ENCODE measurements around the gene PDZK1.
"Not testable (repeated sequence)": the region's sequence is repeated elsewhere in the genome, so short reads cannot be mapped to it uniquely, and the experiment has no call there.

The PDZK1 gene

DNA sequence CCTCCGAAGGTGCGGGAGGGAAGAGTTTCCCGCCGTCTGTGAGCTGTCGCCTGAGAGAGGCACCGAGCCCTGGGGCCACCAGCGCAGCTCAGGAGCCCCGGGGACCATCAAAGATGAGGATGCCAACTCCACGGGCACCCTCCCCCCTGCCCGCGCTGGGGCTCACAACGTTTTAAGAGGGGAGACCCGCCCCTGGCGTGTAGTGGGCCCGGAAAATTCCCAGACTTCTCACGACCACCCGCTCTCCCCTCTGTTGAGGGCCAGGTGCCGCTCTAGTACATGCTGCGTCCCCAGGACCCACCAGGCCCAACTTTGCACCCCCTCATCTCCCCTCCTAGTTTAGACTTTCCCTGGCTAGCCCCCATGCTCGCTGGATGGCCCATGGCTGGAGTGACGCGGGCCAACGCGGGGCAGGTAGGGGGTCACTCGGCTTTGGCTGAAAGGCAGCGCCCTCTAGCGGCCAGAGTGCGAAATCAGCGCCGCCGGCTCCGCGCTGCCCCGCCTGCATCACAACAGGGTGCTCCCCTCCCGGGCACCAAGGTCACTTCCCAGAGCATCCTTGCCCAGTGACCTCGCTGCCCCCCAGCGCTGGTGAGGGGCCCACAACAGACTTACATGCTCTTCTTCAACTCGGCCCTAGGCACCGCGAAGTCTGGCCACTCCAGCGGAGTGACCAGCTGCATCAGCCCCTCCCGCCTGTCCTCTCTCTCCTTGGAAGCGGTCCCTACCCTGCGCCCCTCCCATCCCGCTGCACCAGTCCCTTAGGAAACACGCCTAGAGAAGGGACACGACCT lies 13.9 kb upstream of the PDZK1 start:
- no peaks in the 10 kb centered on the region for H3K36me3 ChIP-seq (ENCODE audit: insufficient read depth, low read length)
- no peaks in the 10 kb centered on the region for H3K9me3 ChIP-seq (ENCODE audit: low read length)
- peak overlapping the region; percentile 33 to 46 for H3K4me3 ChIP-seq (ENCODE audit: low read depth in 1 of 2, low read length in 2 of 2)
- H3K27me3 ChIP-seq (ENCODE audit: control insufficient read depth in 1 of 2, insufficient read depth in 2 of 2, low read length in 2 of 2): no peaks in the 10 kb centered on the region
- H3K4me1 ChIP-seq (ENCODE audit: insufficient read depth, low read length): peaks cover 12% of the 10 kb centered on the region
- no peak overlapping the region for H3K27ac ChIP-seq (ENCODE audit: low read depth, low read length)
- no peak overlapping the region for H3K9ac ChIP-seq (ENCODE audit: low read length)

- Histone ChIP-seq H3K36me3 (ENCODE audit: insufficient read depth, low read length) (no peaks in the 10 kb centered on the region), H3K4me1 (ENCODE audit: insufficient read depth, low read length) (peaks cover 12% of the 10 kb centered on the region), H3K9me3 (ENCODE audit: low read length) (no peaks in the 10 kb centered on the region), H3K27ac (ENCODE audit: low read depth, low read length) (no peak overlapping the region), H3K27me3 (ENCODE audit: control insufficient read depth in 1 of 2, insufficient read depth in 2 of 2, low read length in 2 of 2) (no peaks in the 10 kb centered on the region), H3K9ac (ENCODE audit: low read length) (no peak overlapping the region), H3K4me3 (ENCODE audit: low read depth in 1 of 2, low read length in 2 of 2) (peak overlapping the region in 1 of 2 donors; percentile 46)
These were observed 13.3 kb upstream of the PDZK1 start for GRCh38 chr1:145720556-145720877.

- no peaks in the 10 kb centered on the region for H3K9me3 ChIP-seq (ENCODE audit: low read length)
- H3K36me3 ChIP-seq (ENCODE audit: insufficient read depth, low read length): no peaks in the 10 kb centered on the region
- H3K4me3 ChIP-seq (ENCODE audit: low read depth in 1 of 2, low read length in 2 of 2): no peak within 1 kb of the TSS
- no peaks in the 10 kb centered on the region for H3K27me3 ChIP-seq (ENCODE audit: control insufficient read depth in 1 of 2, insufficient read depth in 2 of 2, low read length in 2 of 2)
- no peak within 1 kb of the TSS for H3K27ac ChIP-seq (ENCODE audit: low read depth, low read length)
- no peak within 1 kb of the TSS for H3K9ac ChIP-seq (ENCODE audit: low read length)
- peaks cover 12% of the 10 kb centered on the region for H3K4me1 ChIP-seq (ENCODE audit: insufficient read depth, low read length)
These were observed 12.3 kb upstream of the PDZK1 start, which contains the start of gene CD160 for GRCh38 chr1:145719230-145720079. Gene CD160 (plus strand): TSS chr1:145719499. CDS start chr1:145728328, 8,829 bp downstream.

- not testable (repeated sequence) for H3K36me3 ChIP-seq (ENCODE audit: insufficient read depth, low read length); H3K27me3 ChIP-seq (ENCODE audit: control insufficient read depth in 1 of 2, insufficient read depth in 2 of 2, low read length in 2 of 2); H3K27ac ChIP-seq (ENCODE audit: low read depth, low read length); H3K9me3 ChIP-seq (ENCODE audit: low read length); H3K9ac ChIP-seq (ENCODE audit: low read length); H3K4me3 ChIP-seq (ENCODE audit: low read depth in 1 of 2, low read length in 2 of 2)
- peaks cover 12% of the 10 kb centered on the region for H3K4me1 ChIP-seq (ENCODE audit: insufficient read depth, low read length)
These were observed 11.3 kb upstream of the PDZK1 start for GRCh38 chr1:145718465-145718864.

DNA sequence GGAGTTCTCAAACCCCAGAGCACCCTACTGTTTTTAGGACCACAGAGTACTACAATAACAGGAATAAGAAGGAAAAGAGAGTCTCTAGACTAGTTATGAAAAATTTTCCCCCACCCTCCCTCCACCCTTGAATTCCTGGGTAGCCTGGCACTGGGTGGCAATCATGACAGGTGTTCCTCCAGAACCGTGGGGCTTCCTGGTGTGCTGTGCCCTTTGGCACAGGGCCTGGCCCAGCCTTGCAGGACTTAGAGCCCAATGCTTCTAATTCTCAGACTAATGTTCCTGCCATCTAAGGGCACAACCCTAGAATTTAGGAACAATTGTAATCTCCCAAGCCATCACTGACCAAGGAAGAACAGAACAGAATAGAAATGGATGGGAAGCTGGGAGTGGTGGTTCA lies 10.7 kb upstream of the PDZK1 start:
- Histone ChIP-seq H3K4me1 (ENCODE audit: insufficient read depth, low read length) (peaks cover 12% of the 10 kb centered on the region), H3K27me3 (ENCODE audit: control insufficient read depth in 1 of 2, insufficient read depth in 2 of 2, low read length in 2 of 2) (no peaks in the 10 kb centered on the region), H3K36me3 (ENCODE audit: insufficient read depth, low read length) (no peaks in the 10 kb centered on the region), H3K27ac (ENCODE audit: low read depth, low read length) (no peak overlapping the region), H3K4me3 (ENCODE audit: low read depth in 1 of 2, low read length in 2 of 2) (no peak overlapping the region), H3K9ac (ENCODE audit: low read length) (no peak overlapping the region), H3K9me3 (ENCODE audit: low read length) (no peaks in the 10 kb centered on the region)

- Histone ChIP-seq H3K27ac (ENCODE audit: low read depth, low read length) (no peak overlapping the region), H3K9ac (ENCODE audit: low read length) (no peak overlapping the region), H3K4me1 (ENCODE audit: insufficient read depth, low read length) (peaks cover 12% of the 10 kb centered on the region), H3K27me3 (ENCODE audit: control insufficient read depth in 1 of 2, insufficient read depth in 2 of 2, low read length in 2 of 2) (no peaks in the 10 kb centered on the region), H3K36me3 (ENCODE audit: insufficient read depth, low read length) (no peaks in the 10 kb centered on the region), H3K4me3 (ENCODE audit: low read depth in 1 of 2, low read length in 2 of 2) (no peak overlapping the region), H3K9me3 (ENCODE audit: low read length) (no peaks in the 10 kb centered on the region)
These were observed 9.6 kb upstream of the PDZK1 start for GRCh38 chr1:145716641-145717345.

DNA sequence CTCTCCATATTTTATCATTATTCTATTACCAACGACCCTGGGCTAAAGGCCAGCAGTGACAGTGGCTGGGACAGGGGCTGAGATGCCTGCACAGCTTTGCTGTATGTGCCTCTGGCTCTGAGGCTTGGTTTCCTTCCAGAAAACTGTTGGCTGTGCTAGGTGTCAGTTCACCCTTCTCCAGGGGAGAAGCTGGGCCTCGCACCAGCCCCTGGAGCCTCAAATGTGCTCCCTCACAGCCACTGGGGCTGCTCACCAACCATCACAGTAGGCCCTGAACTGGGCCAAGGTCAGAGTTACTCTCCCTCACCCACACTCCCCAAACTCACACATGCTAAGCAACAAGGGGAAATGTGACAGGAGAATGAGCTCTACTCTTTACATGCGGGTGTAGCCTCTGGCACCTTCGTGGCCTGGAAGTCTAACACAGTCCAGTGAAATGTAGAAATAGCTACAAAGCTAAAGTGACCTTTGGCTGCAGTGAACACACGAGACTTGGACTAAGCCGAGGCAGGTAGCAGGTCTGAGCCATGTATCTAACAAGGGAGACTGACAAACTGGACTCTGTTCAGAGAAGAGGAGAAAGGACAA lies 7.5 kb upstream of the PDZK1 start:
- no peaks in the 10 kb centered on the region for H3K9me3 ChIP-seq (ENCODE audit: low read length)
- H3K4me3 ChIP-seq (ENCODE audit: low read depth in 1 of 2, low read length in 2 of 2): no peak overlapping the region
- no peaks in the 10 kb centered on the region for H3K27me3 ChIP-seq (ENCODE audit: control insufficient read depth in 1 of 2, insufficient read depth in 2 of 2, low read length in 2 of 2)
- no peaks in the 10 kb centered on the region for H3K4me1 ChIP-seq (ENCODE audit: insufficient read depth, low read length)
- H3K27ac ChIP-seq (ENCODE audit: low read depth, low read length): no peak overlapping the region
- H3K9ac ChIP-seq (ENCODE audit: low read length): no peak overlapping the region
- H3K36me3 ChIP-seq (ENCODE audit: insufficient read depth, low read length): no peaks in the 10 kb centered on the region

DNA sequence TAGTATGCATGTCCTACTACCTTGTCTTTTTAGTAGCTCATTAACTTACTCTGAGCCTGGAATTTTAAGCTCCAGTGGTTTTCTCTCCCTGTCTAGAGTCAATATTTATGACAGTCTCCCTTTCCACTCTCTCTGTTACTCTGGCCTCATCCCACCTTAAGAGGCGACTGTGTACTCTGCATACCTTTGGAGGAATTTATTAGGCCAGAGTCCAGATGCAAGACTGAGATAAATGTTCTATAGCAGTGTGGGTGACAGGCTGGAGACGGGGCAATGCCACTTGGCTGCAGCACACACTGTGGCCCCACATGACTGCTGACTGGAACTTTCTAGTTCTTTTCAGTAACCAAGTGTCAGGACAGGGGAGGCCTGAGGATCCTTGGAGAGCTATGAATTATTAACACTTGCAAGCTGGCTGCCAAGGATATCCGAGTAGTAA lies 4.1 kb upstream of the PDZK1 start:
- no peaks in the 10 kb centered on the region for H3K27me3 ChIP-seq (ENCODE audit: control insufficient read depth in 1 of 2, insufficient read depth in 2 of 2, low read length in 2 of 2)
- H3K36me3 ChIP-seq (ENCODE audit: insufficient read depth, low read length): no peaks in the 10 kb centered on the region
- H3K4me3 ChIP-seq (ENCODE audit: low read depth in 1 of 2, low read length in 2 of 2): no peak overlapping the region
- no peak overlapping the region for H3K9ac ChIP-seq (ENCODE audit: low read length)
- no peaks in the 10 kb centered on the region for H3K4me1 ChIP-seq (ENCODE audit: insufficient read depth, low read length)
- no peaks in the 10 kb centered on the region for H3K9me3 ChIP-seq (ENCODE audit: low read length)
- no peak overlapping the region for H3K27ac ChIP-seq (ENCODE audit: low read depth, low read length)

GRCh38 chr1:145710291-145711027 lies 3.3 kb upstream of the PDZK1 start:
- Histone ChIP-seq H3K4me3 (ENCODE audit: low read depth in 1 of 2, low read length in 2 of 2) (no peak overlapping the region), H3K9ac (ENCODE audit: low read length) (no peak overlapping the region), H3K9me3 (ENCODE audit: low read length) (no peaks in the 10 kb centered on the region), H3K36me3 (ENCODE audit: insufficient read depth, low read length) (no peaks in the 10 kb centered on the region), H3K27ac (ENCODE audit: low read depth, low read length) (no peak overlapping the region), H3K4me1 (ENCODE audit: insufficient read depth, low read length) (no peaks in the 10 kb centered on the region), H3K27me3 (ENCODE audit: control insufficient read depth in 1 of 2, insufficient read depth in 2 of 2, low read length in 2 of 2) (no peaks in the 10 kb centered on the region)

DNA sequence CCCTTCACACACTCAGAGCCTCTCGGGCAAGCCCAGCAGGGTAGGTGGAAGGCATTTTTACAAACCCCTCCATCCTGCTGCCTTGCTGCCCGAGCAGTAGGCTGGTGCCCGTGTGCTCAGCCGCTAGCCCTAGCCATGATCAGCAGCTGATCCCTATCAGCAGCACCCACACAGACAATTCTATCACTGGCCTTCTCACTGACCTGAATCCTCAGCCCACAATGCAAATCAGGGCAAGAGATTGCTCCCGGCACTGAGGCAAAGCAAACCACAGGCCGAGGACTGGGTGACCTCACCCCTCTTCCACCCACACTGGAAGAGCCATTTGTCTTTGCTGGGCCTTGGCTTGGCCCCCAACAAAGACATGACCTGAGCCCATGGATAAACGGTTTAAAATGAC lies 895 bp upstream of the PDZK1 start:
- Histone ChIP-seq H3K4me1 (ENCODE audit: insufficient read depth, low read length) (no peaks in the 10 kb centered on the region), H3K9ac (ENCODE audit: low read length) (no peak overlapping the region), H3K4me3 (ENCODE audit: low read depth in 1 of 2, low read length in 2 of 2) (no peak overlapping the region), H3K36me3 (ENCODE audit: insufficient read depth, low read length) (no peaks in the 10 kb centered on the region), H3K27ac (ENCODE audit: low read depth, low read length) (no peak overlapping the region), H3K27me3 (ENCODE audit: control insufficient read depth in 1 of 2, insufficient read depth in 2 of 2, low read length in 2 of 2) (no peaks in the 10 kb centered on the region), H3K9me3 (ENCODE audit: low read length) (no peaks in the 10 kb centered on the region)

Measured in muscle layer of colon (tissue), 2 donors.